ENCODE measurements around the gene DAPK2.

Gene DAPK2

DNA sequence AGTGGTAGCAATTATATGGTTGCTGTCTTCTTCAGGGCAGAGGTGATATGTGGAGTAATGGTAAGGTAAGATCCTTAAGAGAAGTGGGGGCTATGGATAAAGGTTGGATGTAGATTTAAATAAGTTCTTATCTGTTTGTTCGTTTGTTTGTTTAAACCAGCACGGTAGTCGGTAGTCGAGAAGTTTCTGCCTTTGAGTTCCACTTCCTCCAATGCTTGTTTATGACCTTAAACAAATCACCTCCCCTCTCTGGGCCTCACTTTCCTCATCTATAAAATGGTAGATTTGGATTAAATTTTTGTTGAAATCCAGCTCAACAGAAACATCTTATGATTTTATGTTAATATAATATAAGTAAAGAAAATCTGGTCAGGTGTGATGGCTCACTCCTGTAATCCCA is 11.8 kb downstream of the DAPK2 start:
- H3K9me3 ChIP-seq (ENCODE audit: control insufficient read depth, low read length): no peaks in the 10 kb centered on the region
- H3K4me1 ChIP-seq (ENCODE audit: control insufficient read depth, insufficient read depth, low read length): peaks cover 1% of the 10 kb centered on the region
- peaks cover 12% of the 10 kb centered on the region for H3K36me3 ChIP-seq (ENCODE audit: control insufficient read depth, insufficient read depth, low read length)
- H3K4me3 ChIP-seq (ENCODE audit: low read length): no peak overlapping the region
- H3K27me3 ChIP-seq (ENCODE audit: control insufficient read depth, insufficient read depth, low read length): no peaks in the 10 kb centered on the region
- no peak overlapping the region for H3K9ac ChIP-seq (ENCODE audit: low read length)

DNA sequence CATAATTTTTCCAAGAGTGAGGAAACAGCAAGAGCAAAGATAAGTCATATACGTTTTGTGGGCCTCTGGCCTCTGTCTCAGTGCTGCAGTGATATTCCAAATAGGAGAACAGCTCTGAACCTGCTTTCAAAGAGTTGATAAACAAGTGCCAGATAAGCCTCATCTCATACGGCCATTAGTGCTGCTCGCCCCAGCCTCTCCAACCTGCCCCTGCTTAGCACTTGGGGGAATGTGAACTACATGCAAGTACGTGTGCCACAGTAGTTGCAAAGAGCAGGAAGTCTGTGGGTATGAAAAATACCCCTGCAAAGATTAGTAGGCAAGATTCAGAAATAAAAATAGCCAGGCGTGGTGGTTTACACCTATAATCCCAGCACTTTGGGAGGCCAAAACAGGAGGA is 14.0 kb downstream of the DAPK2 start:
- Histone ChIP-seq H3K4me1 (ENCODE audit: control insufficient read depth, insufficient read depth, low read length) (peaks cover 11% of the 10 kb centered on the region), H3K27me3 (ENCODE audit: control insufficient read depth, insufficient read depth, low read length) (no peaks in the 10 kb centered on the region), H3K9ac (ENCODE audit: low read length) (no peak overlapping the region), H3K36me3 (ENCODE audit: control insufficient read depth, insufficient read depth, low read length) (peaks cover 9% of the 10 kb centered on the region), H3K9me3 (ENCODE audit: control insufficient read depth, low read length) (no peaks in the 10 kb centered on the region), H3K4me3 (ENCODE audit: low read length) (no peak overlapping the region)

DNA sequence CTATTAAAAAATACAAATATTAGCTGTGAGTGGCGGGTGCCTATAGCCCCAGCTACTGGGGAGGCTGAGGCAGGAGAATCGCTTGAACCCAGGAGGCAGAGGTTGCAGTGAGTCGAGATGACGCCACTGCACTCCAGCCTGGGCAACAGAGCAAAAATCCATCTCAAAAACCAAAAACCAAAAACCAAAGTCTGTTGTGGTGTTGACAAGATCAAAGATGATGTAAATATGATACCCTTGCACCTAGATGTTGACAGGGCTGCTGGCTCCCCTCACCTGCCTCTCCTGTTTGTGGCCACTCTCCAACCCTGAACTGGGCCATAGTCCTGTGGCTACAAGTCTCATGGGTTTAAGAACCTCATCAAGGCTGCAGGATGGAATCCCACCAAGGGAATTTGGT is 16.2 kb downstream of the DAPK2 start:
- H3K9ac ChIP-seq (ENCODE audit: low read length): no peak overlapping the region
- peaks cover 6% of the 10 kb centered on the region for H3K36me3 ChIP-seq (ENCODE audit: control insufficient read depth, insufficient read depth, low read length)
- no peak overlapping the region for H3K4me3 ChIP-seq (ENCODE audit: low read length)
- H3K4me1 ChIP-seq (ENCODE audit: control insufficient read depth, insufficient read depth, low read length): peaks cover 24% of the 10 kb centered on the region
- no peaks in the 10 kb centered on the region for H3K27me3 ChIP-seq (ENCODE audit: control insufficient read depth, insufficient read depth, low read length)
- no peaks in the 10 kb centered on the region for H3K9me3 ChIP-seq (ENCODE audit: control insufficient read depth, low read length)

DNA sequence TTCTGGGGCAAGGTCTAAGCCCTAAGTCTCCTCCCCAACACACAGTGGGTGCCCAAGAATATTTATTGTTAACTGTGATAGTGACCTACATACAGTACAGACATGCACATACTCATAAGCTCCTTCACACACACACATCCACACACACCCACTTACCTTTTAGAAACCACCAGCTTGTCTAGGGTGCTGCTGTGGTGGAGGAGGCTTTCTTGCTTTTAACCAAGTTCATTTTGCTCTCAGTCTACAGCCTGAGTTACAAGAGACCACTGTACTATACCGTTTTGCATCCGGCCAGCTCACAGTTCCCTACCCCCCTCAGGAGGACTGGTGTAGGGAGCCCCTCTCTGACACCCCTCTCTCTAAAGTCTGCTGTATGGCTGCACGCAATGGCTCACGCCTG is 16.7 kb downstream of the DAPK2 start:
- no peaks in the 10 kb centered on the region for H3K9me3 ChIP-seq (ENCODE audit: control insufficient read depth, low read length)
- no peaks in the 10 kb centered on the region for H3K27me3 ChIP-seq (ENCODE audit: control insufficient read depth, insufficient read depth, low read length)
- peaks cover 29% of the 10 kb centered on the region for H3K4me1 ChIP-seq (ENCODE audit: control insufficient read depth, insufficient read depth, low read length)
- H3K9ac ChIP-seq (ENCODE audit: low read length): no peak overlapping the region
- H3K36me3 ChIP-seq (ENCODE audit: control insufficient read depth, insufficient read depth, low read length): peaks cover 6% of the 10 kb centered on the region
- H3K4me3 ChIP-seq (ENCODE audit: low read length): no peak overlapping the region

DNA sequence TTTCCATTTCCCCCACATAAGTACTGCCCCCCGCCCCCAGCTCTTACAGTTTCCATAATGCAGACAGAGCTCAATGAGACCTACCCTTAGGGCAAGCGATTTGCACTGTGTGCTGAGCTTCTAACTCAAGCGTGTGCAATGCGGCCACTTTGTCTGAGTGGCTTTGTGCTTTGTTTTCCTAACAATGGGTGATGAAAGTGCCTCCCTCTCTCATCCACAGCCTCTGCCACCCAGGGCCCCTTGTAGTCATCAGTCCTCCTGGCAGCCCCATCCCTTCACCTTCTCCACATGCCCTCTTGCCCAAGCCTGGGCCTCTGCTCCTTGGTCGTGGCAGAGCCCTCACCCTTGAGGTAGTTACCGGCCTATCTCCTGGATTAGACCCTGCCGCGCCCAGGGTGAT is 17.2 kb downstream of the DAPK2 start:
- H3K4me1 ChIP-seq (ENCODE audit: control insufficient read depth, insufficient read depth, low read length): peaks cover 34% of the 10 kb centered on the region
- H3K9ac ChIP-seq (ENCODE audit: low read length): no peak overlapping the region
- H3K27me3 ChIP-seq (ENCODE audit: control insufficient read depth, insufficient read depth, low read length): no peaks in the 10 kb centered on the region
- H3K4me3 ChIP-seq (ENCODE audit: low read length): no peak overlapping the region
- peaks cover 1% of the 10 kb centered on the region for H3K36me3 ChIP-seq (ENCODE audit: control insufficient read depth, insufficient read depth, low read length)
- no peaks in the 10 kb centered on the region for H3K9me3 ChIP-seq (ENCODE audit: control insufficient read depth, low read length)

DNA sequence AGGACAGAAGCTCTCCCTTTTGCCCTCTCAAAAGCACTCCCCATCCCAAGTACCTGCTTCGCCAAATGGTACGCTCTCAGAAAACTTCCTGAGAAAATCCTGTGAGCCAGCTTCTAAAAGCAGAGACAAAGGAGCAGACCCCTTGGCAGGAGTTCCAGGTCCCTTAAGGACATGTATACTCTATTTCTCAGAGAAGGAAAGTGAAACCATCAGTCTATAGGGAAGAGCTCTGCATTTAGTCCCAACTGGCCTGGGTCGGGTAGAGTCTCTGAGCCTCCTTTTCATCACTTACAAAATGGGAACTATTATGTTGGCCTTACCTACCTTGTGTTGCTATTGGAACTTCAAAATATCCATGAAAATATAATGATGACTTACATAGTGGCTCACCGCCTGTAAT is 19.7 kb downstream of the DAPK2 start:
- Histone ChIP-seq H3K9me3 (ENCODE audit: control insufficient read depth, low read length) (no peaks in the 10 kb centered on the region), H3K4me1 (ENCODE audit: control insufficient read depth, insufficient read depth, low read length) (peaks cover 59% of the 10 kb centered on the region), H3K27me3 (ENCODE audit: control insufficient read depth, insufficient read depth, low read length) (no peaks in the 10 kb centered on the region), H3K9ac (ENCODE audit: low read length) (no peak overlapping the region), H3K36me3 (ENCODE audit: control insufficient read depth, insufficient read depth, low read length) (no peaks in the 10 kb centered on the region), H3K4me3 (ENCODE audit: low read length) (no peak overlapping the region)

DNA sequence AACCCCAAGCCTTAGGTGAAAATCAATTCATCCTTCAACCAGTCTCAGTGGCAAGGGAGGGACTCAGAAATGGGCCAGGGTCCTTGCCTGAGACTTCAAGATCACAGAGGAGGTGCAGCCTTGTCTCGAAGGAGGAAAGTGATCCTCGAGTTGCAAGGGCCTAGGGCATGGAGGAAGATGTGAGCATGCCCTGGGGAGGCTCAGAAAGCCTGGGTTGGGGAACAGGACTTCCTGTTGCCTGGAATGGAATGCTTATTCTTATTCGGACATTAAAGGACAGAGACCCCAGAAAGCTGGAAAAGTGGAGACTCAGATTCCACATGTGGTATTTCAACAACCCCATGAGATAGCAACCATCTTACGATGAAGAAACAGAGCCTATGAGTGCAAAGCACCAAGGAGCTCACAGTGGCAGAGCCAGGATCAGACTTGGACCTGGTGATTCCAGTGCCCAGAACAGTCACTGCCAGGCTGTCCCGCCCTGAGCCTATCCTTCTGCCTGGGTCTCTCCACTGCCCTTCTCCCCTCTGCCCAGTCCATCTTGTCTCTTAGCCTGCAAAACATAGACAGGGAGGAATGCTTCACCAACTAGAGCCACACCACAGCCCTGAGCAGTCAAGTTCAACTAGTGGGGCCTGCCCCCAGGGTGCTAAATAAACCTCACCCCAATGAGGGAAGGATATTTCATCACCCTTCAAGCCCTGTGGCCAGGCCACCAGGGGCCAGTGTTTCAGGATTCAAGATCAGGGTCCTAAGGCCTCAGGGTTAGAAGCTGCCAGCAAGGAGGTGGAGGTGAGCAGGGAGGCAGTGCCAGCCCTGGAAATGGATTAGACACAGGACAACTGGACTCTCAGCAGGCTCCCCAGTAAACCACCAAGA is 21.9 kb downstream of the DAPK2 start:
- H3K4me3 ChIP-seq (ENCODE audit: low read length): no peak overlapping the region
- no peaks in the 10 kb centered on the region for H3K27me3 ChIP-seq (ENCODE audit: control insufficient read depth, insufficient read depth, low read length)
- no peak overlapping the region for H3K9ac ChIP-seq (ENCODE audit: low read length)
- H3K4me1 ChIP-seq (ENCODE audit: control insufficient read depth, insufficient read depth, low read length): peaks cover 75% of the 10 kb centered on the region
- H3K36me3 ChIP-seq (ENCODE audit: control insufficient read depth, insufficient read depth, low read length): no peaks in the 10 kb centered on the region
- H3K9me3 ChIP-seq (ENCODE audit: control insufficient read depth, low read length): no peaks in the 10 kb centered on the region

DNA sequence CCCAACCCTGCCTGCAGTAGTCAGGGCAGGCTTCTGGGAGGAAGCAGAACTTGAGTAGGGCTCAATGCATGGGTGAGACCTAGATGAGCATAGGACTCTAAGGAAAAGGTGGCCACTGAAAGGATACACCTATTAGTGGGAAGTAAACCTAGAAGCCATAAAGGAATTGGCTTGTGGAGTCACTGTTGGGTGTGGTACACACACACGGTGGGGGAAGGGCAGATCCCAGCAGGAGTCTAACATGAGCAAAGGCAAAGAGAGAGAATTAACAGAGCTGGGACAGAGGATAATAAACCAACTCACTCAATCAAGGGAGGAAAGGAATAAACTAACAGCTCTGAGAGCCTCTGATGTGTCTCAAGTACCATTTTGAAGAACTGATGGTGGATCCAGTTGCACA is 23.1 kb downstream of the DAPK2 start:
- H3K36me3 ChIP-seq (ENCODE audit: control insufficient read depth, insufficient read depth, low read length): no peaks in the 10 kb centered on the region
- H3K9me3 ChIP-seq (ENCODE audit: control insufficient read depth, low read length): no peaks in the 10 kb centered on the region
- H3K4me1 ChIP-seq (ENCODE audit: control insufficient read depth, insufficient read depth, low read length): peaks cover 84% of the 10 kb centered on the region
- H3K9ac ChIP-seq (ENCODE audit: low read length): no peak overlapping the region
- no peak overlapping the region for H3K4me3 ChIP-seq (ENCODE audit: low read length)
- H3K27me3 ChIP-seq (ENCODE audit: control insufficient read depth, insufficient read depth, low read length): no peaks in the 10 kb centered on the region

DNA sequence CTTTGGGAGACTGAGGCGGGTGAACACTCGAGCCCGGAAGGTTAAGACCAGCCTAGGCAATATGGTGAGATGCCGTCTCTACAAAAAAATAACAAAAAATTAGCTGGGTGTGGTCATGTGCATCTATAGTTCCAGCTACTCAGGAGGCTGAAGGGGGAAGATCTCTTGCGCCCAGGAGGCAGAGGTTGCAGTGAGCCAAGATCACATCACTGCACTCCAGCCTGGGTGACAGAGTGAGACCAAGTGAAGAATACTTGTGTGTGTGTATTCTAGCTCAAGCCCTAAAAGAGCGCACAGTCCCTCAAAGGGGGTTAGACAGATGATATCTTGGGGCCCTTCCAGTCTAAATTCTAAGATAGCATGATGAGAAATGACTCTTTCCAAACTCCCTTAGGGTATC is 23.7 kb downstream of the DAPK2 start:
- Histone ChIP-seq H3K9me3 (ENCODE audit: control insufficient read depth, low read length) (no peaks in the 10 kb centered on the region), H3K27me3 (ENCODE audit: control insufficient read depth, insufficient read depth, low read length) (no peaks in the 10 kb centered on the region), H3K9ac (ENCODE audit: low read length) (no peak overlapping the region), H3K4me3 (ENCODE audit: low read length) (no peak overlapping the region), H3K4me1 (ENCODE audit: control insufficient read depth, insufficient read depth, low read length) (peaks cover 87% of the 10 kb centered on the region), H3K36me3 (ENCODE audit: control insufficient read depth, insufficient read depth, low read length) (no peaks in the 10 kb centered on the region)

DNA sequence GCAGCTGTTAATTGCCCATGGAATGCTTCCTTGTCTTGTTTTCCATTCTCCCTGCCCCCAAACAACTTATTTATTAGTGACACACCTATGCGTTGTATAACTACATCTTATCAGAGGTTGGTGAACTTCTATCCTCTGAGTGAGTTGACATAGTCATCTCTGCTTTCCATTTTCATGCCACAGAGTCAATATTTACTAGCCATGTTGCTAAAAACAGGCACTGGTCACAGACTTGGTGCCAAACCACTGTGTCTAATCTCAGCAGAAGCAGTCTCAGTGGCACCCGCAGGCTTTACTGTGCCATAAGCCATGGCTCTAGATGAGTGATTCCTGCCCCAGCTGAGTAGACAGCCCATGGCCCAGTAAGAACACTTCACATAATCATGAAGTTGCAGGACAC is 26.5 kb downstream of the DAPK2 start:
- no peak overlapping the region for H3K9ac ChIP-seq (ENCODE audit: low read length)

DNA sequence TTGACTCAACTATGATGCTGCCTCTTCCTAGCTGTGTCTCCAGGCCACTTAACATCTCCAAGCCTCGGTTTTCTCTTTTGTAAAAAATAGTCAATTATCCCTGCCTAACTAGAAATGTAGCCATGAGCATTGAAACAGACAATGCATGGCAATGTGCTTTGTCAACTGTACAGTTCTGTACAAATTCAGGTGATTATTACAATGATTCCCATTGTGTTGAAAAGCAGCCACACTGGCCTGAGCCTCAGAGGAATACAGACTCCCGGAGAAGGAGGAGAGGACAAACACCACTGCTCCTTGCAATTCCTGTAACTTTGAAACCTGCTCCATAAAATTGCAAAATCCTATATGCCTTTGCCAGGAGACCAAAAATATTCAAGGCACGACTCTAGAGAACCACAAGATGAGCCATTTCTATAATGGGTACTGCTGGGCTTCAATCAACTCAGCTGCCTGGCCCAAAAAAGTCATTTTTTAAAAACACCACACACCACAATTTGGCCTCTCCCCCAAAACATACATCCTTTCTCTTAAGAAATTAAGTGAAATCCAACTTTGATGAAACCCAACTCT is 28.6 kb downstream of the DAPK2 start:
- H3K4me1 ChIP-seq (ENCODE audit: control insufficient read depth, insufficient read depth, low read length): peaks cover 95% of the 10 kb centered on the region
- no peak overlapping the region for H3K4me3 ChIP-seq (ENCODE audit: low read length)
- H3K36me3 ChIP-seq (ENCODE audit: control insufficient read depth, insufficient read depth, low read length): no peaks in the 10 kb centered on the region
- peak overlapping the region; percentile 12 for H3K9ac ChIP-seq (ENCODE audit: low read length)
- no peaks in the 10 kb centered on the region for H3K27me3 ChIP-seq (ENCODE audit: control insufficient read depth, insufficient read depth, low read length)
- no peaks in the 10 kb centered on the region for H3K9me3 ChIP-seq (ENCODE audit: control insufficient read depth, low read length)

More for the DNA sequence above, 26.5 kb downstream of the DAPK2 start:
- H3K4me1 ChIP-seq (ENCODE audit: control insufficient read depth, insufficient read depth, low read length): peaks cover 96% of the 10 kb centered on the region
- H3K36me3 ChIP-seq (ENCODE audit: control insufficient read depth, insufficient read depth, low read length): no peaks in the 10 kb centered on the region
- no peak overlapping the region for H3K4me3 ChIP-seq (ENCODE audit: low read length)
- no peaks in the 10 kb centered on the region for H3K9me3 ChIP-seq (ENCODE audit: control insufficient read depth, low read length)
- H3K27me3 ChIP-seq (ENCODE audit: control insufficient read depth, insufficient read depth, low read length): no peaks in the 10 kb centered on the region

DNA sequence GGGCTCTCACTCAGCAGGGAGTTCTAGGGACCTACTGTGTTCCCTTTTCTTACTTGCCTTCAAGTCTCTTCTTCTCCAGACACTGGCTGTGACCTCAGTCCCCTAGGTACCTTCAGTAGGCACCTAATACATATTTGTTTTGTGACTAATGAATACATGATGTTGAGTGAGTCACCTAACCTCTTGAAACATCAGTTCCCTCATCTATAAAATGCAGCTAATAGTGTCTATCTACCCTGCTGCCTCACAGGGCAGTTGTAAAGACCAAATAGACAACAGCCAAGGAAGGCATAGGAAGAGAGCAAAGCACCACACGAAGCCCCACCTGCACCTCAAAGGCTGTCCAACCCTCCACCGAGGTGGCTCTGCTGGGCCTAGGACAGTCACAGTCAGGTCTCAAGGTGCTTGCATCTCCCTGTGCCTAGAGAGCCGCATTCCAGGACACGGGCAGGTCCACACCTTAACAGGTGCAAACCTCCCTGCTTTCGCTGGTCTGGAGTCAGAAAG is 29.1 kb downstream of the DAPK2 start:
- no peaks in the 10 kb centered on the region for H3K36me3 ChIP-seq (ENCODE audit: control insufficient read depth, insufficient read depth, low read length)
- peaks cover 95% of the 10 kb centered on the region for H3K4me1 ChIP-seq (ENCODE audit: control insufficient read depth, insufficient read depth, low read length)
- peak overlapping the region; percentile 12 for H3K9ac ChIP-seq (ENCODE audit: low read length)
- no peaks in the 10 kb centered on the region for H3K9me3 ChIP-seq (ENCODE audit: control insufficient read depth, low read length)
- no peaks in the 10 kb centered on the region for H3K27me3 ChIP-seq (ENCODE audit: control insufficient read depth, insufficient read depth, low read length)
- H3K4me3 ChIP-seq (ENCODE audit: low read length): no peak overlapping the region
